Coronary artery (tissue), 2 donors: ENCODE data around the gene EDDM3A.
A peak's percentile ranks its signal among the peaks of the same experiment; 100 is the strongest.

Source experiments
- DNase-seq: peaks from one replicate; pipeline ENCODE4 v3.0.0-alpha.2; 2017; ENCODE audit warnings: low spot score
- H3K27ac ChIP-seq, 2 donors: fragments of 200-600 bp; sonication (generic); one replicate each; pipeline ENCODE4 v1.5.1; 2016 to 2019
- H3K4me3 ChIP-seq: fragments of 200-600 bp; sonication (generic); 2 replicates; pipeline ENCODE4 v1.5.1; 2016; ENCODE audit warnings: mild to moderate bottlenecking, moderate library complexity
- CTCF ChIP-seq: fragments of 200-600 bp; sonication (generic); IDR thresholded peaks from one replicate; pipeline ENCODE4 v1.5.1; 2019; ENCODE audit warnings: antibody characterized with exemption

The EDDM3A gene

GRCh38 chr14:20782280-20782890 is 36.7 kb downstream of the EDDM3A start:
- Histone ChIP-seq H3K27ac (peak overlapping the region in 1 of 2 donors; percentile 71), H3K4me3 (peak overlapping the region; percentile 52)
- TF ChIP-seq CTCF = no peak
- DNase-seq = no peak

- TF ChIP-seq CTCF = no peak
- Histone ChIP-seq H3K4me3 (no peak overlapping the region), H3K27ac (no peak overlapping the region)
- no peak for DNase-seq
Observed at GRCh38 chr14:20787025-20787424, 41.3 kb downstream of the EDDM3A start.

DNA sequence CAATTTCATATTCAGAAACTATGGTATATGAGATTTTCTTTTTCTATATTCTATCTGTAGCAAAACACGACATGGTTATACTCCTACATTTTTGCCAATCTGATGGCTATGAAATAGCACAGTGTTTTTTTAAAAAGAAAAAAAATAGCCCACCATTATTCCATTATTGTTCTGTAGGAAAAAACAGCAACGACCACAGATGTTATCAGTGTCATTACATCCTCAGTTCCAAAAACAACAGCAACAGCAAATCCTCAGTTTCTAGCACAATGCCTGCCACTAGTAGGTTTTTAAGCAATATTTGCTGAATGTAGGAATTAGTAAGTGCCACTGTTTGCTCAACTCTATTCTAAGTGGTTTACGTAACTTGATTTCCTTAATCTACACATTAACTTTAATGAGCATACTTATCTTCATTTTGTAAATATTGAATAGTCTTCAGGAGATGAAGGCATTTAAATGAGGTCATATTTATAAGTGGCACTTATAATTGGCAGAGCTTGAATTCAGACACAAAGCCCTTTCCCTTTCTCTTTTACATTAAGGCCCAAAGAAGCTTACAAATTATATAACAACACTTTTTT is 43.6 kb downstream of the EDDM3A start:
- no peak overlapping the region for H3K4me3 ChIP-seq
- TF ChIP-seq CTCF = no peak
- DNase-seq = no peak
- H3K27ac ChIP-seq = no peak overlapping the region

- Histone ChIP-seq H3K4me3 (no peak overlapping the region), H3K27ac (no peak overlapping the region)
- no peak for TF ChIP-seq CTCF
- DNase-seq = no peak
Observed at GRCh38 chr14:20790464-20791116, 44.9 kb downstream of the EDDM3A start.

DNA sequence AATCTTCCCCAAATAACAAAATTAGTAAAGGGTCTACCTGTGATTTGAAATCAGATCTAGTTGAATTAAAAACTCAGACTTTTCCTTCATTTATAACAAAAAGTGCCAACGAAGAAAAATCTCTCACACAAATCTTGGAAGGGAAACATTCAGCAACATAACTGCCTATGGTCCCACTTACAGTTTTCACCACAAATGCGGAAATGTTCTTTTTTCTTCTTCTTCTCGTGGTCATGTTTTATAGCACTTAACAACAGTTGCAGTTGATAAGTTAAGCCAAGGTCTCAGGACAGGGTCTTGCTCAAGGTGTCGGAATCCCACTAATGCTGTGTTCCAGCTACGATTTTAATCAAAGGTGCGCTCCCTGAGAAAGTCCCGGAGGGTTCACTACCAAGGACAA is 45.5 kb downstream of the EDDM3A start:
- no peak for DNase-seq
- Histone ChIP-seq H3K27ac (no peak overlapping the region), H3K4me3 (no peak overlapping the region)
- TF ChIP-seq CTCF = no peak

DNA sequence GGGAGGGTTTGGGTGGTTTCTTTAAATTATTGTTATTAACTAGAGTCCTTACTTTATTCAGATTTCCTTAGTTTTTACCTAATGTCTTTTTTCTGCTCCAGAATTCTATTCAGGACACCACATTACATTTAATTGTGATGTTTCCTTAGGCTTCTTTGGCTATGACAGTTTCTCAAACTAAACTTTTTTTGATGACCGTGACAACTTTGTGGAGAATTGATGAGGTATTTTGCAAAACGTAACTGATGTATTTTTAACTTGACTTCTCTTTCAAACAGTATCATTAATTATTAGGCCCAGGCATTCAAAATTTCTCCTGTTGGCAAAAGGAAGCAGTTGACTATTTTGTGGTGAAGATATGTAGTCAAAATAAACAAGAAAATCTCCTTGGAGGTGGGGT is 45.9 kb downstream of the EDDM3A start:
- TF ChIP-seq CTCF = no peak
- no peak overlapping the region for H3K4me3 ChIP-seq
- DNase-seq = no peak
- no peak overlapping the region for H3K27ac ChIP-seq

GRCh38 chr14:20792556-20792955 is 46.9 kb downstream of the EDDM3A start:
- no peak for TF ChIP-seq CTCF
- no peak overlapping the region for H3K27ac ChIP-seq
- DNase-seq = no peak
- no peak overlapping the region for H3K4me3 ChIP-seq
